ENCODE results near the gene THRAP3.
A peak's percentile ranks its signal among the peaks of the same experiment; 100 is the strongest.

Gene THRAP3

DNA sequence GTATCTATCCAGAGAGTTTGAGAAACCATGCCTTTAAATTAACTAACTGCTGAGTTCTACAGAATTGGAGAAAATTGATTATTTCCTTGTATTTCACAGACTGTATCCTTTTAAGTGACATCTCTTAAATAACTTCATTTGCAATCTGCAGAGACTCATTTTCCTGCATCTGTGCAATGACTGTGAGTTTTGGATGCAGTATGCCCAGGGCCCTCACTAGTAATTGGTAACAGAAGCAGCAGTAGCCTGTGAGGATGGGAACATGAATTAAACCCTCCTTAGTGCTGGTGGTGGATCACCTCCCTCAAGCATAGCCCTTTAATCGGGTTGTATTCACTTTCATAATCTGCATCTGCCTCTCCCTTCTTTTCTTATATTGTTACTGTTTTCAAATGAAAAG lies 60.3 kb downstream of the THRAP3 start:
- Histone ChIP-seq H3K27me3 (ENCODE audit: insufficient read depth, poor library complexity, severe bottlenecking) (no peaks in the 10 kb centered on the region), H3K36me3 (ENCODE audit: low read depth) (peaks cover 86% of the 10 kb centered on the region), H3K27ac (ENCODE audit: poor library complexity, severe bottlenecking) (peak overlapping the region; percentile 9), H3K4me3 (ENCODE audit: severe bottlenecking) (no peak overlapping the region), H3K9me3 (ENCODE audit: severe bottlenecking) (no peaks in the 10 kb centered on the region), H3K4me1 (ENCODE audit: insufficient read depth, poor library complexity, severe bottlenecking) (no peaks in the 10 kb centered on the region)
- TF ChIP-seq, protein P1, sequence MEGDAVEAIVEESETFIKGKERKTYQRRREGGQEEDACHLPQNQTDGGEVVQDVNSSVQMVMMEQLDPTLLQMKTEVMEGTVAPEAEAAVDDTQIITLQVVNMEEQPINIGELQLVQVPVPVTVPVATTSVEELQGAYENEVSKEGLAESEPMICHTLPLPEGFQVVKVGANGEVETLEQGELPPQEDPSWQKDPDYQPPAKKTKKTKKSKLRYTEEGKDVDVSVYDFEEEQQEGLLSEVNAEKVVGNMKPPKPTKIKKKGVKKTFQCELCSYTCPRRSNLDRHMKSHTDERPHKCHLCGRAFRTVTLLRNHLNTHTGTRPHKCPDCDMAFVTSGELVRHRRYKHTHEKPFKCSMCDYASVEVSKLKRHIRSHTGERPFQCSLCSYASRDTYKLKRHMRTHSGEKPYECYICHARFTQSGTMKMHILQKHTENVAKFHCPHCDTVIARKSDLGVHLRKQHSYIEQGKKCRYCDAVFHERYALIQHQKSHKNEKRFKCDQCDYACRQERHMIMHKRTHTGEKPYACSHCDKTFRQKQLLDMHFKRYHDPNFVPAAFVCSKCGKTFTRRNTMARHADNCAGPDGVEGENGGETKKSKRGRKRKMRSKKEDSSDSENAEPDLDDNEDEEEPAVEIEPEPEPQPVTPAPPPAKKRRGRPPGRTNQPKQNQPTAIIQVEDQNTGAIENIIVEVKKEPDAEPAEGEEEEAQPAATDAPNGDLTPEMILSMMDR (IDR thresholded peaks at IDR 0.05; ENCODE audit: poor library complexity, severe bottlenecking), result no peak
- DNase-seq (ENCODE audit: low spot score) (no peak), ATAC-seq (ENCODE audit: low read depth) (0 out of 3 replicates have a peak, but pooled peaks have one; percentile 23)

DNA sequence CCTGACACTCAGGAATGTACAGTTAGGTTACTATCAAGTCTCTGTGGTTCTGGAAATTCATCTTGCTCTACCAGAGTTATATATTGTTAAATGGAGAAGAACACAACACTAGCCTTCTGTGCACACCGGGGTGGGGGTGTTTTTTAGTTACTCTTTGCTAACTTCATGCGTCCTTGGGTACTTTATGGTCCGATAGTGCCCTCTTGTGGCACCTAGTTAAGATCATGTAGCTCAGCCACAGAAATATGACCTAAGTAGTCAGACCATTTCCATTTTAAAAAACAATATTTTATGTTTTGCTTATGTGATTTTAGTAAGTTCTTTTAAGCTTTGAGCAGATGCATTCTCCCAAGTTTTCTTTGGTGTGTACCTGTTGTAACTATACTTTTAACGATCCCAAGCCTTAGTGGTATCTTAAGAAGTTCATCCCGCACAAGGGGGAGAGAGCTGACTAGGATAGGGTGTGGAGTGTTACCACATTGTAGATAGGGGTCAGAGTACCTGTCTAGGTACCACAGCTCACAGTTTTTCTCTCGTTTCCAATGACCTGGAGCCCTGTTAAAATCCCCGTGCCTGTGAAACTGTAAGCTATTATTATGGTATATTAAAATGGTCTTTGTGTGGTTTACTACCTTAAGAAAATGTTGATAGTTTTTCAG lies 61.3 kb downstream of the THRAP3 start:
- Histone ChIP-seq H3K27ac (ENCODE audit: poor library complexity, severe bottlenecking) (no peak overlapping the region), H3K36me3 (ENCODE audit: low read depth) (peaks cover 88% of the 10 kb centered on the region), H3K4me1 (ENCODE audit: insufficient read depth, poor library complexity, severe bottlenecking) (no peaks in the 10 kb centered on the region), H3K9me3 (ENCODE audit: severe bottlenecking) (no peaks in the 10 kb centered on the region), H3K27me3 (ENCODE audit: insufficient read depth, poor library complexity, severe bottlenecking) (no peaks in the 10 kb centered on the region), H3K4me3 (ENCODE audit: severe bottlenecking) (no peak overlapping the region)
- ATAC-seq (ENCODE audit: low read depth), result peak; percentile 81; the same call in 2 of the 3 replicates
- no peak for DNase-seq (ENCODE audit: low spot score)
- TF ChIP-seq, protein P1 (IDR thresholded peaks at IDR 0.05; ENCODE audit: poor library complexity, severe bottlenecking), result peak; percentile 89

DNA sequence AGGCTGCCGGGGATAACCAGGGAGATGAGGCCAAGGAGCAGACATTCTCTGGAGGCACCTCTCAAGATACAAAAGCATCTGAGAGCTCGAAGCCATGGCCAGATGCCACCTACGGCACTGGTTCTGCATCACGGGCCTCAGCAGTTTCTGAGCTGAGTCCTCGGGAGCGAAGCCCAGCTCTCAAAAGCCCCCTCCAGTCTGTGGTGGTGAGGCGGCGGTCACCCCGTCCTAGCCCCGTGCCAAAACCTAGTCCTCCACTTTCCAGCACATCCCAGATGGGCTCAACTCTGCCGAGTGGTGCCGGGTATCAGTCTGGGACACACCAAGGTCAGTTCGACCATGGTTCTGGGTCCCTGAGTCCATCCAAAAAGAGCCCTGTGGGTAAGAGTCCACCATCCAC lies 62.6 kb downstream of the THRAP3 start:
- Histone ChIP-seq H3K27me3 (ENCODE audit: insufficient read depth, poor library complexity, severe bottlenecking) (no peaks in the 10 kb centered on the region), H3K36me3 (ENCODE audit: low read depth) (peaks cover 96% of the 10 kb centered on the region), H3K9me3 (ENCODE audit: severe bottlenecking) (no peaks in the 10 kb centered on the region), H3K27ac (ENCODE audit: poor library complexity, severe bottlenecking) (no peak overlapping the region), H3K4me1 (ENCODE audit: insufficient read depth, poor library complexity, severe bottlenecking) (no peaks in the 10 kb centered on the region), H3K4me3 (ENCODE audit: severe bottlenecking) (no peak overlapping the region)
- TF ChIP-seq, protein P1 (IDR thresholded peaks at IDR 0.05; ENCODE audit: poor library complexity, severe bottlenecking), result no peak
- no peak for DNase-seq (ENCODE audit: low spot score)
- no peak for ATAC-seq (ENCODE audit: low read depth)

DNA sequence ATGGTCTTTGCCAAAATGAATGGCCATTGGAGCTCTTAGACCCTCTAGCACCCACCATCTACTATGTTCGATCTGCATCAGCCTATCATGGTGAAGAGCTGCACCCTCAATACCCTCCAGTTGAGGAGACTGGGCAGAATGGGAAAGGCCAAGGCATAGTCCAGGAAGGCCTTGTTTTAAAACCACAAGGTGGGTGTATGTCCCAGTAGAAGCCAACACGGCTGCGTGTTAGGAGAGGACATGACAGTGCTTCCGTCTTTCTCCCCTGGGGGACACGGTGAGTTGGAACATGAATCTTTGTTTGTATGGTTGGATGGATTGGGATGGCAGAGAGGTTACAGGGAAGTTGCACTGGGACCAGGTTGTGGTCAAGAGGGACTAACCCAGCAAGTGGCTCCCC lies 63.4 kb downstream of the THRAP3 start:
- Histone ChIP-seq H3K27ac (ENCODE audit: poor library complexity, severe bottlenecking) (no peak overlapping the region), H3K27me3 (ENCODE audit: insufficient read depth, poor library complexity, severe bottlenecking) (no peaks in the 10 kb centered on the region), H3K36me3 (ENCODE audit: low read depth) (peaks cover 96% of the 10 kb centered on the region), H3K9me3 (ENCODE audit: severe bottlenecking) (no peaks in the 10 kb centered on the region), H3K4me3 (ENCODE audit: severe bottlenecking) (no peak overlapping the region), H3K4me1 (ENCODE audit: insufficient read depth, poor library complexity, severe bottlenecking) (no peaks in the 10 kb centered on the region)
- DNase-seq (ENCODE audit: low spot score), result no peak
- ATAC-seq (ENCODE audit: low read depth), result no peak
- TF ChIP-seq, protein P1 (IDR thresholded peaks at IDR 0.05; ENCODE audit: poor library complexity, severe bottlenecking), result no peak

DNA sequence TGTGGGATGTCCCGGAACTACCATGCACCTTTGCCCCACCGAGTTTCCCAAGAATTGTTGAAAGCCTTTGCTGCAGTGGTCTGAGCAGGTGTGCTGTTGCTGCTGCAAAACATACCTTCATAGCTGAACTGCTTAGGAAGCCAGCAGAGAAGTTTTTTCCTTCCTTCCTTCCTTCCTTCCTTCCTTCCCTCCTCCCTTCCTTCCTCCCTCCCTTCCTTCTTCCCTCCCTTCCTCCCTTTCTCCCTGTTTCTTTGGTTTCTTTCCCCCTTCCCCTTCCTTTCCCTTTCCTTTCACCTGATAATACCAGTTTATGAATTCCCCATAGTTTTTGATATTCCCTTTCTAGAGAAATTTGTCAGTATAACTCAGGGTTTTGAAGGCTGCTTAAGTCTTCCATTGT lies 71.1 kb downstream of the THRAP3 start:
- no peaks in the 10 kb centered on the region for H3K9me3 ChIP-seq (ENCODE audit: severe bottlenecking)
- H3K36me3 ChIP-seq (ENCODE audit: low read depth), result peaks cover 78% of the 10 kb centered on the region
- H3K27ac ChIP-seq (ENCODE audit: poor library complexity, severe bottlenecking), result no peak overlapping the region
- DNase-seq (ENCODE audit: low spot score), result no peak
- H3K4me1 ChIP-seq (ENCODE audit: insufficient read depth, poor library complexity, severe bottlenecking), result peaks cover 7% of the 10 kb centered on the region
- ATAC-seq (ENCODE audit: low read depth), result no peak
- no peak overlapping the region for H3K4me3 ChIP-seq (ENCODE audit: severe bottlenecking)
- H3K27me3 ChIP-seq (ENCODE audit: insufficient read depth, poor library complexity, severe bottlenecking), result no peaks in the 10 kb centered on the region
- TF ChIP-seq, protein P1 (IDR thresholded peaks at IDR 0.05; ENCODE audit: poor library complexity, severe bottlenecking), result no peak
